ENCODE results near the gene LIPC.

DNA sequence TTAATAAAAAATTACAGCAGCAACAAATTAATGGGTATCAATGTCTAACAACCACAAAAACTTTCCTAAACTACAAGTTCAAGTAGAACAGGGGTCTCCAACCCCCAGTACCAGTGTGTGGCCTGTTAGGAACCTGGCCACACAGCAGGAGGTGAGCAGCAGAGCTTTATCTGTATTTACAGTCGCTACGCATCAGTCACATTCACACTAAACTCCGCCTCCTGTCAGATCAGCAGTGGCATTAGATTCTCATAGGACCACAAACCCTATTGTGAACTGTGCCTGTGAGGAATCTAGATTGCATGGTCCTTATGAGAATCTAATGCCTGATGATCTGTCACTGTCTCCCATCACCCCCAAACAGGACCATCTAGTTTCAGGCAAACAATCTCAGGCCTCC, 18.5 kb upstream of the LIPC start:
- no peak for TF ChIP-seq POLR2AphosphoS5 (IDR thresholded peaks at IDR 0.05; ENCODE audit: low read length)
- TF ChIP-seq BCL11A (IDR thresholded peaks at IDR 0.05; ENCODE audit: low read depth, low read length) = no peak
- no peak for TF ChIP-seq EP300 (IDR thresholded peaks at IDR 0.05; ENCODE audit: borderline replicate concordance in 1 of 2, control insufficient read depth in 1 of 2, low read depth in 2 of 2, low read length in 2 of 2)
- TF ChIP-seq CTCF (IDR thresholded peaks at IDR 0.05 in 2 of 3, conservative IDR thresholded peaks at IDR 0.05 in 1 of 3; ENCODE audit: control insufficient read depth in 2 of 3, extremely low read depth in 1 of 3, insufficient read depth in 1 of 3, low read depth in 3 of 3, low read length in 3 of 3) = no peak
- TF ChIP-seq POLR2A (IDR thresholded peaks at IDR 0.05; ENCODE audit: low read depth, low read length) = no peak
- no peak for TF ChIP-seq FOXK2 (IDR thresholded peaks at IDR 0.05)
- TF ChIP-seq HCFC1 (IDR thresholded peaks at IDR 0.05; ENCODE audit: low read length) = no peak
- TF ChIP-seq, protein P1, sequence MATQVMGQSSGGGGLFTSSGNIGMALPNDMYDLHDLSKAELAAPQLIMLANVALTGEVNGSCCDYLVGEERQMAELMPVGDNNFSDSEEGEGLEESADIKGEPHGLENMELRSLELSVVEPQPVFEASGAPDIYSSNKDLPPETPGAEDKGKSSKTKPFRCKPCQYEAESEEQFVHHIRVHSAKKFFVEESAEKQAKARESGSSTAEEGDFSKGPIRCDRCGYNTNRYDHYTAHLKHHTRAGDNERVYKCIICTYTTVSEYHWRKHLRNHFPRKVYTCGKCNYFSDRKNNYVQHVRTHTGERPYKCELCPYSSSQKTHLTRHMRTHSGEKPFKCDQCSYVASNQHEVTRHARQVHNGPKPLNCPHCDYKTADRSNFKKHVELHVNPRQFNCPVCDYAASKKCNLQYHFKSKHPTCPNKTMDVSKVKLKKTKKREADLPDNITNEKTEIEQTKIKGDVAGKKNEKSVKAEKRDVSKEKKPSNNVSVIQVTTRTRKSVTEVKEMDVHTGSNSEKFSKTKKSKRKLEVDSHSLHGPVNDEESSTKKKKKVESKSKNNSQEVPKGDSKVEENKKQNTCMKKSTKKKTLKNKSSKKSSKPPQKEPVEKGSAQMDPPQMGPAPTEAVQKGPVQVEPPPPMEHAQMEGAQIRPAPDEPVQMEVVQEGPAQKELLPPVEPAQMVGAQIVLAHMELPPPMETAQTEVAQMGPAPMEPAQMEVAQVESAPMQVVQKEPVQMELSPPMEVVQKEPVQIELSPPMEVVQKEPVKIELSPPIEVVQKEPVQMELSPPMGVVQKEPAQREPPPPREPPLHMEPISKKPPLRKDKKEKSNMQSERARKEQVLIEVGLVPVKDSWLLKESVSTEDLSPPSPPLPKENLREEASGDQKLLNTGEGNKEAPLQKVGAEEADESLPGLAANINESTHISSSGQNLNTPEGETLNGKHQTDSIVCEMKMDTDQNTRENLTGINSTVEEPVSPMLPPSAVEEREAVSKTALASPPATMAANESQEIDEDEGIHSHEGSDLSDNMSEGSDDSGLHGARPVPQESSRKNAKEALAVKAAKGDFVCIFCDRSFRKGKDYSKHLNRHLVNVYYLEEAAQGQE (IDR thresholded peaks at IDR 0.05; ENCODE audit: low read depth, low read length) = no peak
- no peak for TF ChIP-seq PAX8 (IDR thresholded peaks at IDR 0.05)
- TF ChIP-seq TCF7 (IDR thresholded peaks at IDR 0.05; ENCODE audit: borderline replicate concordance) = no peak

Measured in GM12878 (cell line).